GM23338 (cell line): Measurements from ENCODE around the gene APBA2. TPM values are rescaled to one million over a fixed set of nuclear protein-coding genes. Genes with fewer than 3 reads are reported as not detected.

Experiments used
- ATAC-seq: fragments of 200-7000 bp; cut with Tn5 transposase; 3 replicates; pipeline ENCODE4 v1.9.1; 2020
- DNase-seq: peaks from one replicate; pipeline ENCODE4 v3.0.0-alpha.2; 2015; ENCODE audit warnings: low spot score
- H2AFZ ChIP-seq: fragments of 200-600 bp; sonication (generic); 2 replicates; pipeline ENCODE4 v1.8.0; 2016; ENCODE audit warnings: antibody characterized with exemption, mild to moderate bottlenecking, moderate library complexity
- H3F3A ChIP-seq: fragments of 200-600 bp; sonication (generic); replicated peaks from 2 replicates; pipeline ENCODE4 v1.8.0; 2017; ENCODE audit warnings: antibody characterized with exemption, mixed run types, low read depth
- H3K27ac ChIP-seq: fragments of 200-600 bp; sonication (generic); 2 replicates; pipeline ENCODE4 v1.6.1; 2016; ENCODE audit warnings: low read depth
- H3K27me3 ChIP-seq: fragments of 200-600 bp; sonication (generic); 2 replicates; pipeline ENCODE4 v1.8.0; 2016; ENCODE audit warnings: mild to moderate bottlenecking, mixed run types, moderate library complexity; ENCODE audit not compliant: insufficient read depth
- H3K36me3 ChIP-seq: fragments of 200-600 bp; sonication (generic); 2 replicates; pipeline ENCODE4 v1.8.0; 2016; ENCODE audit warnings: mild to moderate bottlenecking; ENCODE audit not compliant: insufficient read depth
- H3K4me1 ChIP-seq: fragments of 200-600 bp; sonication (generic); 2 replicates; pipeline ENCODE4 v1.8.0; 2016; ENCODE audit warnings: mild to moderate bottlenecking, moderate library complexity; ENCODE audit not compliant: insufficient read depth
- H3K4me2 ChIP-seq: fragments of 200-600 bp; sonication (generic); 2 replicates; pipeline ENCODE4 v1.7.1; 2017; ENCODE audit warnings: mixed run types
- H3K4me3 ChIP-seq: fragments of 200-600 bp; sonication (generic); 2 replicates; pipeline ENCODE4 v1.6.1; 2016; ENCODE audit warnings: mixed run types
- H3K79me2 ChIP-seq: fragments of 200-600 bp; sonication (generic); replicated peaks from 2 replicates; pipeline ENCODE4 v1.8.0; 2017; ENCODE audit warnings: mild to moderate bottlenecking; ENCODE audit not compliant: insufficient read depth
- H3K9me2 ChIP-seq: fragments of 200-600 bp; sonication (generic); 2 replicates; pipeline ENCODE4 v1.8.0; 2017; ENCODE audit not compliant: insufficient read depth
- H4K20me1 ChIP-seq: fragments of 200-600 bp; sonication (generic); replicated peaks from 2 replicates; pipeline ENCODE4 v1.8.0; 2017; ENCODE audit warnings: mild to moderate bottlenecking; ENCODE audit not compliant: insufficient read depth
- H3K27ac Mint-ChIP-seq: 2 replicates; pipeline ENCODE4 v1.8.0; 2020; ENCODE audit warnings: inconsistent platforms, mild to moderate bottlenecking, moderate library complexity, mixed read lengths
- H3K27me3 Mint-ChIP-seq: 3 replicates; pipeline ENCODE4 v1.8.0; 2022; ENCODE audit warnings: low read depth, mild to moderate bottlenecking, moderate library complexity, mixed read lengths, inconsistent platforms; ENCODE audit not compliant: insufficient read depth, poor library complexity
- H3K36me3 Mint-ChIP-seq: 3 replicates; pipeline ENCODE4 v1.8.0; 2021; ENCODE audit warnings: low read depth, mild to moderate bottlenecking, inconsistent platforms, moderate library complexity, mixed read lengths
- H3K4me1 Mint-ChIP-seq: 3 replicates; pipeline ENCODE4 v1.8.0; 2020; ENCODE audit warnings: mild to moderate bottlenecking, inconsistent platforms, mixed read lengths
- H3K4me3 Mint-ChIP-seq: 3 replicates; pipeline ENCODE4 v1.8.0; 2021; ENCODE audit warnings: moderate library complexity, mild to moderate bottlenecking, inconsistent platforms, mixed read lengths
- H3K9me3 Mint-ChIP-seq: 3 replicates; pipeline ENCODE4 v1.8.0; 2020; ENCODE audit warnings: moderate library complexity, mild to moderate bottlenecking, inconsistent platforms, mixed read lengths
- CREB1 ChIP-seq: fragments of 250-450 bp; sonication (Bioruptor Pico); IDR thresholded peaks from 2 replicates; pipeline ENCODE4 v1.5.0; 2020; ENCODE audit warnings: low read depth, mild to moderate bottlenecking, moderate library complexity
- CTCF ChIP-seq, 2 experiments: fragments of 200-600 bp in 1 of 2; sonication (generic) in 1 of 2; conservative IDR thresholded peaks; 2 replicates each; pipeline versions ENCODE4 v1.5.1 to v1.6.1; 2016 to 2017; ENCODE audit warnings: antibody characterized with exemption in 2 of 2, low read depth in 2 of 2, mild to moderate bottlenecking in 2 of 2, moderate library complexity in 1 of 2
- EZH2 ChIP-seq: fragments of 200-600 bp; sonication (generic); IDR thresholded peaks from one replicate; pipeline ENCODE4 v1.8.0; 2017; ENCODE audit warnings: antibody characterized with exemption, mild to moderate bottlenecking, low read depth; ENCODE audit not compliant: unreplicated experiment
- EZH2phosphoT487 ChIP-seq: fragments of 200-600 bp; sonication (generic); IDR thresholded peaks from one replicate; pipeline ENCODE4 v1.8.1; 2018; ENCODE audit warnings: antibody characterized with exemption; ENCODE audit not compliant: unreplicated experiment
- JUNB ChIP-seq: IDR thresholded peaks from one replicate; pipeline ENCODE4 v1.6.1; 2016; ENCODE audit warnings: antibody characterized with exemption; ENCODE audit not compliant: unreplicated experiment
- NANOG ChIP-seq: IDR thresholded peaks from 2 replicates; pipeline ENCODE4 v1.6.1; 2016; ENCODE audit warnings: antibody characterized with exemption, borderline replicate concordance
- STAT1 ChIP-seq: IDR thresholded peaks from one replicate; pipeline ENCODE4 v1.6.1; 2016; ENCODE audit warnings: antibody characterized with exemption; ENCODE audit not compliant: unreplicated experiment
- ZNF114 ChIP-seq: fragments of 250-450 bp; sonication (Bioruptor Pico); IDR thresholded peaks from 2 replicates; pipeline ENCODE4 v1.5.0; 2020; ENCODE audit warnings: mild to moderate bottlenecking, moderate library complexity
- ZNF331 ChIP-seq: fragments of 250-450 bp; sonication (Bioruptor Pico); IDR thresholded peaks from 2 replicates; pipeline ENCODE4 v1.5.0; 2020; ENCODE audit warnings: low read depth, mild to moderate bottlenecking, moderate library complexity
- ZNF462 ChIP-seq: fragments of 250-450 bp; sonication (Bioruptor Pico); IDR thresholded peaks from 2 replicates; pipeline ENCODE4 v1.5.0; 2020; ENCODE audit warnings: mild to moderate bottlenecking, moderate library complexity
- polyA plus RNA-seq: library from polyadenylated mRNA; unstranded; fragments of >200 nt; fragmentation: Nextera tagmentation; extraction: Ambion mirVana; gene quantifications from 2 replicates; pipeline ENCODE4 v1.2.1, GENCODE V29; 2016
- total RNA-seq: library from RNA; depleted of rRNA; stranded (reverse); fragments of >200 nt; shearing (Covaris generic); gene quantifications from 2 replicates; pipeline ENCODE4 v1.2.3, GENCODE V29; 2014
- TF ChIP-seq, protein P1 (sequence below): IDR thresholded peaks from 2 replicates; pipeline ENCODE4 v1.6.1; 2016; ENCODE audit warnings: antibody characterized with exemption
- TF ChIP-seq, protein P2 (sequence below): IDR thresholded peaks from one replicate; pipeline ENCODE4 v1.6.1; 2018; ENCODE audit warnings: antibody characterized with exemption; ENCODE audit not compliant: unreplicated experiment

APBA2 gene
- total and polyA plus RNA-seq, 2 experiments from 2014 or later, result 5.9 to 24.7 TPM

DNA sequence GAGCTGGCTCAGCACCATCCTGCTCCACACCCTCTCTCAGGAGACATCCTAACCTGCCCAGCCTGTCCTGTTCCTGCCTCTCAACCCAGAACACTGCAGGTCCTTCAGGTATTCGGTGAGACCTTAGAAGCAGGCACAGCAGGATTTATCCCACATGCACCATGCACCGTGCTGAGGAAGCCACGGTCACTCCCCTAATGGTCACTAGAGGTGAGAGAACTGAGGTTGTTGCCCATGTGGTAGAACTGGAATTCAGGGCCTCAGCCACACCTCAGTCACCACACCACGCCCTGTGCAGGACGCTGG, 36.9 kb downstream of the APBA2 start:
- Histone ChIP-seq H3K36me3 (no peaks in the 10 kb centered on the region), H3K9me2 (no peaks in the 10 kb centered on the region), H2AFZ (no peak overlapping the region), H3K4me2 (no peak overlapping the region), H3F3A (no peaks in the 10 kb centered on the region), H3K4me1 (peaks cover 5% of the 10 kb centered on the region), H3K79me2 (no peaks in the 10 kb centered on the region), H3K27ac (no peak overlapping the region), H4K20me1 (no peaks in the 10 kb centered on the region), H3K27me3 (no peaks in the 10 kb centered on the region), H3K4me3 (no peak overlapping the region)
- no peak overlapping the region for H3K27ac Mint-ChIP-seq
- ATAC-seq (no peak), DNase-seq (no peak)
- H3K36me3 Mint-ChIP-seq, result peaks cover 5% of the 10 kb centered on the region
- H3K27me3 Mint-ChIP-seq, result peaks cover 5% of the 10 kb centered on the region
- H3K9me3 Mint-ChIP-seq, result no peaks in the 10 kb centered on the region; the same call in 2 of the 3 replicates
- no peak overlapping the region for H3K4me3 Mint-ChIP-seq
- H3K4me1 Mint-ChIP-seq, result peaks cover 12% of the 10 kb centered on the region
- TF ChIP-seq JUNB (no peak), EZH2phosphoT487 (no peak), STAT1 (no peak), CREB1 (CRISPR knock-in tag) (no peak), ZNF462 (CRISPR knock-in tag) (no peak), CTCF (conservative IDR thresholded peaks at IDR 0.05; ENCODE audit: low read depth in 2 of 2) (no peak), NANOG (no peak), EZH2 (no peak), ZNF331 (CRISPR knock-in tag) (no peak), ZNF114 (no peak)
- TF ChIP-seq, protein P1, sequence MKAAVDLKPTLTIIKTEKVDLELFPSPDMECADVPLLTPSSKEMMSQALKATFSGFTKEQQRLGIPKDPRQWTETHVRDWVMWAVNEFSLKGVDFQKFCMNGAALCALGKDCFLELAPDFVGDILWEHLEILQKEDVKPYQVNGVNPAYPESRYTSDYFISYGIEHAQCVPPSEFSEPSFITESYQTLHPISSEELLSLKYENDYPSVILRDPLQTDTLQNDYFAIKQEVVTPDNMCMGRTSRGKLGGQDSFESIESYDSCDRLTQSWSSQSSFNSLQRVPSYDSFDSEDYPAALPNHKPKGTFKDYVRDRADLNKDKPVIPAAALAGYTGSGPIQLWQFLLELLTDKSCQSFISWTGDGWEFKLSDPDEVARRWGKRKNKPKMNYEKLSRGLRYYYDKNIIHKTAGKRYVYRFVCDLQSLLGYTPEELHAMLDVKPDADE, result no peak
- TF ChIP-seq, protein P2, sequence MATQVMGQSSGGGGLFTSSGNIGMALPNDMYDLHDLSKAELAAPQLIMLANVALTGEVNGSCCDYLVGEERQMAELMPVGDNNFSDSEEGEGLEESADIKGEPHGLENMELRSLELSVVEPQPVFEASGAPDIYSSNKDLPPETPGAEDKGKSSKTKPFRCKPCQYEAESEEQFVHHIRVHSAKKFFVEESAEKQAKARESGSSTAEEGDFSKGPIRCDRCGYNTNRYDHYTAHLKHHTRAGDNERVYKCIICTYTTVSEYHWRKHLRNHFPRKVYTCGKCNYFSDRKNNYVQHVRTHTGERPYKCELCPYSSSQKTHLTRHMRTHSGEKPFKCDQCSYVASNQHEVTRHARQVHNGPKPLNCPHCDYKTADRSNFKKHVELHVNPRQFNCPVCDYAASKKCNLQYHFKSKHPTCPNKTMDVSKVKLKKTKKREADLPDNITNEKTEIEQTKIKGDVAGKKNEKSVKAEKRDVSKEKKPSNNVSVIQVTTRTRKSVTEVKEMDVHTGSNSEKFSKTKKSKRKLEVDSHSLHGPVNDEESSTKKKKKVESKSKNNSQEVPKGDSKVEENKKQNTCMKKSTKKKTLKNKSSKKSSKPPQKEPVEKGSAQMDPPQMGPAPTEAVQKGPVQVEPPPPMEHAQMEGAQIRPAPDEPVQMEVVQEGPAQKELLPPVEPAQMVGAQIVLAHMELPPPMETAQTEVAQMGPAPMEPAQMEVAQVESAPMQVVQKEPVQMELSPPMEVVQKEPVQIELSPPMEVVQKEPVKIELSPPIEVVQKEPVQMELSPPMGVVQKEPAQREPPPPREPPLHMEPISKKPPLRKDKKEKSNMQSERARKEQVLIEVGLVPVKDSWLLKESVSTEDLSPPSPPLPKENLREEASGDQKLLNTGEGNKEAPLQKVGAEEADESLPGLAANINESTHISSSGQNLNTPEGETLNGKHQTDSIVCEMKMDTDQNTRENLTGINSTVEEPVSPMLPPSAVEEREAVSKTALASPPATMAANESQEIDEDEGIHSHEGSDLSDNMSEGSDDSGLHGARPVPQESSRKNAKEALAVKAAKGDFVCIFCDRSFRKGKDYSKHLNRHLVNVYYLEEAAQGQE, result no peak
